Activated CD8-positive, alpha-beta memory T cell treated with anti-CD3 and anti-CD28 coated beads for 24 hours (primary cell): ENCODE measurements around the gene MTHFD2.

Experiments
- DNase-seq: peaks from one replicate; pipeline ENCODE4 v3.0.0-alpha.2; 2020

Gene MTHFD2

GRCh38 chr2:74232426-74232825 lies 34.0 kb downstream of the MTHFD2 start:
- no peak for DNase-seq

DNA sequence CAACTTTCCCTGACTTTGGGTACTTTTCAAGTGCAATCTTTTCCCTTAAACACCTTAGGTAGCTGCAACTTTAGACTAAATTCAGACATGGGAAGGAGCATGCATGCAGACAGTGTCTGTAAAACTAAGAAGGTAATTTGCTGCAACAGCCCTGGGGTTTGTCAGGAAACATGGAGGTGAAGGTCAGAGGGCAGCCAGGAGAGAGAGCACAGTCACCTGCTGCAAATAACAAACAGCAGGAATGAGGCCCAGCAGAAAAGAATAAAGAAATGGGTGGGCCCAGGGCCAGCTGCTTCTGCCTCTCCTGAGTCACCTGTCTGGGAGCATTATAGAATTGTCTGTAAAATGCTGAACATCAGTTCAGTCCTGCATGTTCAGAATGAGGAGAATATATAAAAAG lies 35.2 kb downstream of the MTHFD2 start:
- no peak for DNase-seq

DNA sequence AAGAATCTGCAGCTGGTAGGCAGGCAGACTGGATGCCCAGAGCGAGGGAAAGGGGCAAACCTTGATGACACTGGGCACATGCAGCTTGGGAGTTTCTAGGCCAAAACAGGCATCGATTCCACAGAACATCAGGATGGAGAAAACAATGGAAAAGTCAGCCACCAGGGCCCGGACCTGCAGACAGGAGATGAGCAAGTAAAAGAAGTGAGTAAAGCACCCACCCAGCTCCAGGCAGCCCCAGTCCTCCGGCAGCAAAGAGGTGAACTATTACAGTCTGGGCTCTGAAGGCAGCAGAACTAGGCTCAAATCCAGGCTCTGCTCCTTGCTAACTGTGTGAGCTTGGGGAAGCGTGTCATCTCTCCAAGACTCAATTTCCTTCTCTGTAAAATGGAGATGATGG lies 36.6 kb downstream of the MTHFD2 start:
- no peak for DNase-seq

DNA sequence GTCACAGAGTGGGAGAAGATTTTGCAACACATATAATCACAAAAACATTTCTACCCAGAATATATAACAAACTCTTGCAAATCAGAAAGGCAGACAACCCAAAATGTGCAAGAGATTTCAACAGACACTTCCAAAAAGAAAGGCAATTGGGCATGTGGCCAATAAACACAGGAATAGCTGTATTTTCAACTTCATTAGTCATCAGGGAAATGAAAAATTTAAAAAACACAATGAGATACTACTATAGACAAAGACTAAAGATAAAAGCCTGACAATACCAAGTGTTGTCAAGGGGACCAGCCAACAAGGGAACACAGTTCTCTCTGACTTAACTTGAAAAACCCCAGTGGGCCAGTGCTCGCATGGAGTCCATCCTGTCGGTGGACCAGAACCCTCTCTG lies 40.5 kb downstream of the MTHFD2 start:
- DNase-seq: no peak

GRCh38 chr2:74239346-74239745 lies 40.9 kb downstream of the MTHFD2 start:
- DNase-seq: no peak

GRCh38 chr2:74242354-74243071 lies 44.1 kb downstream of the MTHFD2 start:
- no peak for DNase-seq

GRCh38 chr2:74244286-74244685 lies 45.9 kb downstream of the MTHFD2 start:
- DNase-seq: no peak

GRCh38 chr2:74246496-74247195 lies 48.2 kb downstream of the MTHFD2 start:
- no peak for DNase-seq

DNA sequence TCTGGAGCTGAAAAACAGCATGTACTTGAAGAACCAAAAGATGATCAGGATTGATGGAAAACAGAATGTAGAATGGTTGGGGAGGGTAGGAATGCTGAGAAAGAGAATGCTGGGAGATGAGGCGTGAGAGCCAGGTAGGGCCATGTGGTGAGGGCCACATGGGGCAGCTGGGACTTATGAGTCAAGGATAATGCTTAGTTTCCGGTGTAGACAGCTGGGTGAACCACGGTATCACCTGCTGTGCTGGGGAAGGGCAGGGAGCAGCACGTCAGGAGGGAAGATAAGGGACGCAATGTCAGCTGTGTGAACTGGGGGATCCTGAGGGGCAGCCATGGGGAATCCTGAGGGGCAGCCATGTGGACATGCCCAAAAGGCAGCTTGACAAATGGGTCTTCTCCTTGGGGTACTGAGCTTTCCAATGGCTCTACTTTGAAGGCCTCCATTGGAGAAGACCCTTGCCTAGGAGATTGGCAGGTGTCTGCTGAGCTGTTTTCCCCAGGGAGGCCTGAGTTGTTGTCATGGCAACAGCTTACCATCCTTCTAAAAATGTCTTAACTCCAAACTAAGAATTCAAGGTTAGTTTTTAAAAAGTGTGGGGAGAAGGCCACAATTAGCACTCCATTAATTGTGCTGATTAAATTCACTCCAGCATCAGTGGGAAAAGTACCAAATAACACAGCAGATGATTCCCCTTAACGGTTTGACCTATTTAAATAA lies 51.1 kb downstream of the MTHFD2 start:
- DNase-seq: no peak

- peak; percentile 75 for DNase-seq
Measured at GRCh38 chr2:74250189-74250631, 51.8 kb downstream of the MTHFD2 start.

DNA sequence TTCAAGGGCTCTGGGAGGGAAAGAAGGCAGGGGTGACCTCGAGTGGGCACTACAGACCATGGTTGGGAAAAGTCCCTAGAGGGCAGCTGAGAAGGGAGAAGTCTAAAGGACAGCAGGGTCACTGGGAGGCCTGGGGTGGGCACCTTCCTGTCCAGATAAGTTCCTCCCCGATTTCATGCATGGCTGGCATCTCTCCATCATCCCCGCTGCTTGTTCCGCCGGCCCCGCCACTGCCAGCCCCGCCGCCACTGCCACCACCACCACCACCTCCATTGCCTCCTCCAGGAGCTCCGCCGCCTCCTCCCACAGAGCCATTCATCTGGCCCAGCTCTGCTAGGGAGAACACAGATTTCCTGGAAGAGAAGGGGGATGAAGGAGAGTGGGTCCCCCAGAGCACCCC lies 53.6 kb downstream of the MTHFD2 start:
- DNase-seq: no peak

DNA sequence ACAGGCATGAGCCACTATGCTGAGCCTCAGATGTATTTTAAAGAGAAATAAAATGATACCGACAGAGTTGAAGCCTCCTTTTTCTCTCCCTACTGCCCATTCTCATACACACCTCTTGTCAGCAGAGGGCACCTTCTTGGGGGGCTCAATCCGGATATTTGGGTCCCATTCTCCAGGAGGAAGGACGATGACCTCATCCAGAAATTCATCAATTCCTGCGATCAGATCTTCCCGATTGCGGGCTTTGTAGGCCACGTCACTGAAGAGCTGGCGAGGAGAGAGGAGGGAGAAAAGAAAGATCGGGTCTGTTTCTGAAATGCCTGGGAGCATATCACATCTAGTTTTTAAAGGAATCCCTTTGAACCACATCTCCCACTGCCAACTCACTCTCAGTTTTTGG lies 54.4 kb downstream of the MTHFD2 start:
- DNase-seq: no peak

GRCh38 chr2:74253306-74253970 lies 55.0 kb downstream of the MTHFD2 start:
- no peak for DNase-seq

- DNase-seq: no peak
Measured at GRCh38 chr2:74253971-74254310, 55.5 kb downstream of the MTHFD2 start.

DNA sequence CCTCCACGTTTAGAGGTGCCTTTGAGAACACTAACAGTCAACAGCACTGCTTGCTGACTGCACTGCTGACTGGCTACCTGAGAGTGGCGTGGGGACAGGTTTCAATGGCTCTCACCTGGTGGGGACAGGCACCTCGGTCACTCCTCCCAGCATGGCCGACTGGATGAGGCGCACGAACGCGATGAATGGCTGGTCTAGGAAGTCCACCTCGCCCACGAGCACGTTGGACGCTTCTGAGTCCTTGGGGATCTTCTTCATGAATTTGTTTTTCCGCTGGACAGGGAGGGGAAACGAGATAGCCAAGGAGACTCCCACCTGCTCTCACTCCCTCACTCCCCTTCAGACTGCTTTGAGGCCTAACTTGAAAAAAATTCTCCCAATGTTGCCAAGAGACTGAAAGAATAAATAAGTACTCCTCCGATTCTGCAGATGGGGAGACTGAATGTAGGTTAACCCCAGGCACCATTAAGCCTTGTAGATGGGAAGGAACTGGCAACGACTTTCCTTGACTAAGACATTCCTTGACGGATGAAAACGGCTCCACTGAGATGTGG lies 57.3 kb downstream of the MTHFD2 start:
- no peak for DNase-seq

- no peak for DNase-seq
Measured at GRCh38 chr2:74259191-74259590, 60.8 kb downstream of the MTHFD2 start.

- DNase-seq: no peak
Measured at GRCh38 chr2:74259733-74260132, 61.3 kb downstream of the MTHFD2 start.

DNA sequence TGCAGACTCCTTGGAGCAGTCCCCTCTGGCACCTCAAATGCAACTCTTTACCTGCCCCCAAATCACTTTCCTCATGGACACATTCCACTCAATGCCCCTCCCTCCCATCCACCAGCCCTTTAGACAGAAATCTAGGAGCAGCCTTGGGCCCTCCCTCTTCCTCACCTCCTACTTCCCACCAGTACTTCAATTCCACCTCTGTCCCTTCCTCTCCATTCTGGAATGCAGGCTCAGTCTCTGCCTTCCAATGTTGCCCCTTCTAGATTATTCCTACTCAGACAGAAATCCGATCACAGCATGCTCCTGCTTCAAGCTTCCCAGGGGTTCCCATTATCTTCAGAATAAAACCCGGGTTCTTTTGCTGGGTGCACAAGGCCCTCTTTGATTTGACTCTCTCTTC lies 62.1 kb downstream of the MTHFD2 start:
- no peak for DNase-seq

DNA sequence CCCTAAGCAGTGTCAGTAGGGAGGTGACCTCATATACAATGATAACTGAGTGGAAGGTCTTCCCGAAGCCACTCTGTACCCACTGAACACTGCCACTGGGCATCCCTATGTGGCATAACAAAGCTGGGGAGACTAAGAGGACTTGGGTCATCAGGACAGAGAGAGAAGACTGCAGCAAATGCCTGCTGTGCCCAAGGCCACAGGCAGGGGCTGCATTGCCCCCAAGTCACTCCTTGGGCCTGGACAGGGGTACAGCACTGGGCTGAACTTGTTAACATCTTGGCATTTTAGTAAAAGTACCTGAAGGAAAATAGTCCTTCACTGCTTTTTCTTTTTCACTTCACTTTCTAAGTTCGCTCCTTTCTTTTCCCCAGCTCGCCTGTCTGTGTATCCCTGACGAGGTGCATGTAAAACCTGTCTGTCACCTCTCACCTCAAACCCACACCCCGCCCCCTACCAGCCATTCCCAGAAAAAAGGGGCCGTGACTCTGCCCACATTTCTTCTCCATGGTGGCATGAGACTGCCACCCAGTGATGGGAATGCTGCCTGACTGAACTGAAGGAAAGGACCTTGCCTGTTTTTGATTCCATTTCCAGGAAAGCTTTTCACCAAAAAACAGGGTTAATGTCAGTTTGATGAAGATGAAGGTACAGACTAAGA lies 62.9 kb downstream of the MTHFD2 start:
- DNase-seq: no peak

DNA sequence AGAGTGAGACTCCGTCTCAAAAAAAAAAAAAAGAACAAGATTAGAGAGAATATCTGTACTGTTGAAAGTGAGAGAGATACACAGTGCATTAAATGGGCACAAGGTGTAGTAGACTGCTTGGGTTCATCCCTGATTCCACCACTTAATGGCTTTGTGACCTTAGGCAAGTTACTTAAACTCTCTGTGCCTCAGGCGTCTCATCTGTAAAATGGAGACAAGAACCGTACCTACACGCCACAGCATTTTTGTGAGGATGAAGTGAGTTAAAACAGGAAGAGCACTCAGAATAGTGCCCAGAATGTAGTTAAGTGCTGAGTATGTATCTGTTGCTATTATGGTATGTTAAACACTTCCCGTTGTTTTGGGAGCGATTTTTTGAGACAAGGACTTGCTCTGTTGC lies 64.3 kb downstream of the MTHFD2 start:
- no peak for DNase-seq

- DNase-seq: no peak
Measured at GRCh38 chr2:74264281-74264680, 65.9 kb downstream of the MTHFD2 start.

- DNase-seq: peak; percentile 63
Measured at GRCh38 chr2:74267068-74267467, 68.7 kb downstream of the MTHFD2 start.
